ENCODE results near the gene ANXA4. TPM values are rescaled to one million over a fixed set of nuclear protein-coding genes. Genes with fewer than 3 reads are reported as not detected.

The ANXA4 gene
- polyA plus RNA-seq, 2 of the 4 experiments (the other 2 are of a cell fraction), result 341 to 554 TPM

DNA sequence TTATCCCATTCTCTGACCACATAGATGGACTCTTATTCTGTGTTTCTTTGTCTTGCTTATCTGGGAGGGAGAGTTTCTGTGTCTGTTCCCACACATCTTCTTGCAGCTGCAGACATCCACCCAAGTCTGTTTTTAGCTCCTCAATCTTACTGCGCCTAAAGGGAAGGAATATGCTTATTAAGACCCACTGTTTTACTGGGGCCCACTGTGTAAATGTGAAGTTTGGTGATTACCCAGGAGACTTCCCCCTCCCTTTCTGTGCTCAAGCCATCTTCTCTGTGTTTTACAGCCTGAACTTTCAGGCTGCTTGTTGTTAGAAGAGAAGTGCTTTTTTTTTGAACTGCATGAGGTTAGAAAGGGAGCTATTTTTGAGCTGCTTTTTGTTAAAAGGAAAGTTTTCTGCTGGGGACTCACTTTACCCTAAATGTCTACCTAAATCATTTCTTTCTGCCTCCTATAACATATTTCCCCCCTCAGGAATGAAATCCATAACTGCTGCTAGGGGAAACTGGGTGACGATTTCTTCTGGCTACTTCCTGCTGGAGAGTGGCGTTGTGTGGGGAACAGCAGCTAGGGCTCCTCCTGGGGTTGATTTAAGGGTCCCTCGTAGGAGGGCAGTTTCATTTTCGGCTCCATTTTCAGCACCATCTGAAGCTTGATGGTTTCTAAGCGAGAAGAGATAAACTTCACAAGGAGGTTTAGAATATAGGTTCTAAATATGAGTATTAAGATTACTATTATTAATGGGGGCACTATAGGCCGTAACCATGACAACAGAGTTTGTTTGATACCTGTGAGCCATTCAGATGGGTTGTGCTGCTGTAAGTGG lies 48.1 kb downstream of the ANXA4 start:
- WGBS (ENCODE audit: missing lambda C conversion rate), result 82% methylated on average over 7 of the region's 7 CpGs
- DNase-seq (ENCODE audit: low read depth in 1 of 2, low spot score in 1 of 2), result no peak
- no peak overlapping the region for H3K4me3 ChIP-seq
- no peaks in the 10 kb centered on the region for H3K9me3 ChIP-seq
- peak; percentile 28 to 34; a peak in 3 of 6 replicates for ATAC-seq
- H3K4me1 ChIP-seq, result peaks cover 60% of the 10 kb centered on the region
- H3K27ac ChIP-seq, result peak overlapping the region; percentile 68 to 79
- no peak for TF ChIP-seq ZNF302 (CRISPR knock-in tag; IDR thresholded peaks at IDR 0.05)
- TF ChIP-seq, protein P1, sequence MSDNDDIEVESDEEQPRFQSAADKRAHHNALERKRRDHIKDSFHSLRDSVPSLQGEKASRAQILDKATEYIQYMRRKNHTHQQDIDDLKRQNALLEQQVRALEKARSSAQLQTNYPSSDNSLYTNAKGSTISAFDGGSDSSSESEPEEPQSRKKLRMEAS (IDR thresholded peaks at IDR 0.05), result no peak
- TF ChIP-seq BHLHE40 (IDR thresholded peaks at IDR 0.05; ENCODE audit: low read depth, low read length), result no peak
- FAIRE-seq, result no peak
- ChIA-PET CTCF (interaction anchor here (0.7 to 3.9 kb wide), 8 partner anchors 10 to 66 kb away, joined by 3 to 26 read pairs (median 6); no protein-coding TSS in a partner anchor), POLR2A (interaction anchor here (1.0 to 3.1 kb wide), 2 partner anchors 11 to 49 kb away, joined by 4 to 14 read pairs; partner anchors contain the start of gene ANXA4)
- peak overlapping the region; percentile 58 for H3K4me2 ChIP-seq

DNA sequence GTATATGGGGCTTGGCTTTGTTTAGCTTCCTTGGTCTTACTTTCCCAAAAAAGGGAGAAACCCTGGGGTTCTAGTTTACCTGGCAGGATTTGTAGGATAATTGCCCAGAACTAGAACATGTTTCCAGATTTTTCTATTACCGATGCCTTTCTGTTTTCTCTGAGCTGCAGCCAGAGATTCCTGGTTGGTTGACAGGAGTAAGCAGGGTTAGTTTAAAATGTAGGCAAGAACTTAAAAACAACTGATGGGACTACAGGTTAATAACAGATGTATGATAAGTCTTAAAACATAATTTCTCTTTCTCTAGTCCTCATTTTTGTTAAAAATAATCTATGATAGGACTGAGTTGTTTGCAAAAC lies 48.6 kb downstream of the ANXA4 start:
- POLR2A ChIA-PET, result interaction anchor here (3.1 kb wide), 1 partner anchor 49 kb away, joined by 14 read pairs; the partner anchor contains the start of gene ANXA4
- H3K27ac ChIP-seq, result peak overlapping the region; percentile 68 to 79; a peak in 5 of 6 replicates
- CTCF ChIA-PET, result interaction anchor here (1.4 to 3.9 kb wide), 4 partner anchors 11 to 67 kb away, joined by 4 to 26 read pairs (median 15); no protein-coding TSS in a partner anchor
- FAIRE-seq (no peak), ATAC-seq (no peak), DNase-seq (ENCODE audit: low read depth in 1 of 2, low spot score in 1 of 2) (no peak)
- no peak for TF ChIP-seq CBX8 (IDR thresholded peaks at IDR 0.05)
- no peak for TF ChIP-seq RNF2 (IDR thresholded peaks at IDR 0.05; ENCODE audit: borderline replicate concordance, low read depth)
- TF ChIP-seq, protein P2, sequence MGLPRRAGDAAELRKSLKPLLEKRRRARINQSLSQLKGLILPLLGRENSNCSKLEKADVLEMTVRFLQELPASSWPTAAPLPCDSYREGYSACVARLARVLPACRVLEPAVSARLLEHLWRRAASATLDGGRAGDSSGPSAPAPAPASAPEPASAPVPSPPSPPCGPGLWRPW (IDR thresholded peaks at IDR 0.05), result no peak
- TF ChIP-seq, protein P3, sequence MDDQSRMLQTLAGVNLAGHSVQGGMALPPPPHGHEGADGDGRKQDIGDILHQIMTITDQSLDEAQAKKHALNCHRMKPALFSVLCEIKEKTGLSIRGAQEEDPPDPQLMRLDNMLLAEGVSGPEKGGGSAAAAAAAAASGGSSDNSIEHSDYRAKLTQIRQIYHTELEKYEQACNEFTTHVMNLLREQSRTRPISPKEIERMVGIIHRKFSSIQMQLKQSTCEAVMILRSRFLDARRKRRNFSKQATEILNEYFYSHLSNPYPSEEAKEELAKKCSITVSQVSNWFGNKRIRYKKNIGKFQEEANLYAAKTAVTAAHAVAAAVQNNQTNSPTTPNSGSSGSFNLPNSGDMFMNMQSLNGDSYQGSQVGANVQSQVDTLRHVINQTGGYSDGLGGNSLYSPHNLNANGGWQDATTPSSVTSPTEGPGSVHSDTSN (IDR thresholded peaks at IDR 0.05), result no peak
- no peak for TF ChIP-seq ZC3H11A (IDR thresholded peaks at IDR 0.05)
- TF ChIP-seq CBX2 (IDR thresholded peaks at IDR 0.05; ENCODE audit: borderline replicate concordance, low read depth), result no peak
- no peaks in the 10 kb centered on the region for H3K9me3 ChIP-seq
- H3K4me3 ChIP-seq, result no peak overlapping the region
- peaks cover 60% of the 10 kb centered on the region for H3K4me1 ChIP-seq
- peak overlapping the region; percentile 58 for H3K4me2 ChIP-seq
- WGBS (ENCODE audit: missing lambda C conversion rate), result 93% methylated on average over 1 of the region's 1 CpG

DNA sequence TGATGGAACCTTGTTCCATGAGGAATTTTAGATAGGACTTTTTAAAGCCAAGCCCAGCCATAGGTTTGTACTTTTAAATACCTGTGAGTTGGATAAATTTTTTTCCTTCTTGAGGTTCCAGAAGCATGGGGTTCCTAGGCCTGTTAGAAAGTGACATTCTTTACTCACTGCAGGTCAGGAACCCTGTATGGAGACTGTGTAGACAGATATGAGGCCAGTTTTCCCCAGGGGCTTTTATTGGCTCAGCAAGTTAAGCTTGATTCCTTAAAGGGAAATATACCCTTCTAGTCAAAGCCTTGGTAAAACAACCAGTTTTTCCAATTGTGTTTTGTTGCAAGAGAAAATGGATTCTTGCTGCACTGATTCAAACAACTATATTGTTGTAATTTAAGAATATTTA lies 49.1 kb downstream of the ANXA4 start:
- H3K4me3 ChIP-seq, result no peak overlapping the region
- ATAC-seq (no peak), FAIRE-seq (no peak), DNase-seq (ENCODE audit: low read depth in 1 of 2, low spot score in 1 of 2) (no peak)
- POLR2A ChIA-PET, result interaction anchor here (0.8 to 3.1 kb wide), 2 partner anchors 12 to 50 kb away, joined by 3 to 14 read pairs; partner anchors contain the start of gene ANXA4
- CTCF ChIA-PET, result interaction anchor here (1.4 to 3.9 kb wide), 4 partner anchors 12 to 67 kb away, joined by 4 to 26 read pairs (median 15); no protein-coding TSS in a partner anchor
- no peaks in the 10 kb centered on the region for H3K9me3 ChIP-seq
- H3K4me2 ChIP-seq, result peak overlapping the region; percentile 58
- TF ChIP-seq EHMT2 (IDR thresholded peaks at IDR 0.05; ENCODE audit: low read depth) (no peak), HEYL (CRISPR knock-in tag; IDR thresholded peaks at IDR 0.05) (no peak), RAD21 (conservative IDR thresholded peaks at IDR 0.05 in 1 of 2, IDR thresholded peaks at IDR 0.05 in 1 of 2) (no peak), RARB (CRISPR knock-in tag; IDR thresholded peaks at IDR 0.05) (no peak), RFX5 (IDR thresholded peaks at IDR 0.05) (no peak), CBX2 (IDR thresholded peaks at IDR 0.05; ENCODE audit: borderline replicate concordance, low read depth) (no peak), CHD2 (IDR thresholded peaks at IDR 0.05; ENCODE audit: low read length, partially characterized antibody) (no peak), FOXS1 (CRISPR knock-in tag; IDR thresholded peaks at IDR 0.05) (no peak), POLR2A (IDR thresholded peaks at IDR 0.05; ENCODE audit: low read length) (no peak), SMC3 (IDR thresholded peaks at IDR 0.05) (no peak), EHF (CRISPR knock-in tag; IDR thresholded peaks at IDR 0.05) (no peak)
- TF ChIP-seq, protein P4, sequence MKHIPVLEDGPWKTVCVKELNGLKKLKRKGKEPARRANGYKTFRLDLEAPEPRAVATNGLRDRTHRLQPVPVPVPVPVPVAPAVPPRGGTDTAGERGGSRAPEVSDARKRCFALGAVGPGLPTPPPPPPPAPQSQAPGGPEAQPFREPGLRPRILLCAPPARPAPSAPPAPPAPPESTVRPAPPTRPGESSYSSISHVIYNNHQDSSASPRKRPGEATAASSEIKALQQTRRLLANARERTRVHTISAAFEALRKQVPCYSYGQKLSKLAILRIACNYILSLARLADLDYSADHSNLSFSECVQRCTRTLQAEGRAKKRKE (CRISPR knock-in tag; IDR thresholded peaks at IDR 0.05; ENCODE audit: low read depth), result no peak
- TF ChIP-seq, protein P5, sequence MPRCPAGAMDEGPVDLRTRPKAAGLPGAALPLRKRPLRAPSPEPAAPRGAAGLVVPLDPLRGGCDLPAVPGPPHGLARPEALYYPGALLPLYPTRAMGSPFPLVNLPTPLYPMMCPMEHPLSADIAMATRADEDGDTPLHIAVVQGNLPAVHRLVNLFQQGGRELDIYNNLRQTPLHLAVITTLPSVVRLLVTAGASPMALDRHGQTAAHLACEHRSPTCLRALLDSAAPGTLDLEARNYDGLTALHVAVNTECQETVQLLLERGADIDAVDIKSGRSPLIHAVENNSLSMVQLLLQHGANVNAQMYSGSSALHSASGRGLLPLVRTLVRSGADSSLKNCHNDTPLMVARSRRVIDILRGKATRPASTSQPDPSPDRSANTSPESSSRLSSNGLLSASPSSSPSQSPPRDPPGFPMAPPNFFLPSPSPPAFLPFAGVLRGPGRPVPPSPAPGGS (IDR thresholded peaks at IDR 0.05), result no peak
- TF ChIP-seq, protein P3 (IDR thresholded peaks at IDR 0.05), result no peak
- TF ChIP-seq, protein P6, sequence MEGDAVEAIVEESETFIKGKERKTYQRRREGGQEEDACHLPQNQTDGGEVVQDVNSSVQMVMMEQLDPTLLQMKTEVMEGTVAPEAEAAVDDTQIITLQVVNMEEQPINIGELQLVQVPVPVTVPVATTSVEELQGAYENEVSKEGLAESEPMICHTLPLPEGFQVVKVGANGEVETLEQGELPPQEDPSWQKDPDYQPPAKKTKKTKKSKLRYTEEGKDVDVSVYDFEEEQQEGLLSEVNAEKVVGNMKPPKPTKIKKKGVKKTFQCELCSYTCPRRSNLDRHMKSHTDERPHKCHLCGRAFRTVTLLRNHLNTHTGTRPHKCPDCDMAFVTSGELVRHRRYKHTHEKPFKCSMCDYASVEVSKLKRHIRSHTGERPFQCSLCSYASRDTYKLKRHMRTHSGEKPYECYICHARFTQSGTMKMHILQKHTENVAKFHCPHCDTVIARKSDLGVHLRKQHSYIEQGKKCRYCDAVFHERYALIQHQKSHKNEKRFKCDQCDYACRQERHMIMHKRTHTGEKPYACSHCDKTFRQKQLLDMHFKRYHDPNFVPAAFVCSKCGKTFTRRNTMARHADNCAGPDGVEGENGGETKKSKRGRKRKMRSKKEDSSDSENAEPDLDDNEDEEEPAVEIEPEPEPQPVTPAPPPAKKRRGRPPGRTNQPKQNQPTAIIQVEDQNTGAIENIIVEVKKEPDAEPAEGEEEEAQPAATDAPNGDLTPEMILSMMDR (IDR thresholded peaks at IDR 0.05), result no peak
- peaks cover 60% of the 10 kb centered on the region for H3K4me1 ChIP-seq
- peak overlapping the region; percentile 68 to 79; a peak in 5 of 6 replicates for H3K27ac ChIP-seq

Measured in A549 (cell line).